Gastrocnemius medialis (tissue), 4 donors: ENCODE measurements around the gene PLEKHM2.

Experiments
- CTCF ChIP-seq, 5 experiments: fragments of 450-650 bp in 3 of 5; fragments of 200-600 bp in 2 of 5; sonication (generic) in 2 of 5; IDR thresholded peaks in 4 of 5; conservative IDR thresholded peaks in 1 of 5; 1 replicate in 4 of 5; 2 replicates in 1 of 5; pipeline ENCODE4 v1.5.1; 2016 to 2019; ENCODE audit warnings: antibody characterized with exemption in 5 of 5, mild to moderate bottlenecking in 3 of 5, moderate library complexity in 3 of 5
- POLR2A ChIP-seq, 2 donors: fragments of 450-650 bp; IDR thresholded peaks; one replicate each; pipeline ENCODE4 v1.6.1; 2017; ENCODE audit warnings: antibody characterized with exemption in 2 of 2, mild to moderate bottlenecking in 2 of 2, moderate library complexity in 2 of 2

GRCh38 chr1:15755646-15756040, 71.5 kb downstream of the PLEKHM2 start:
- TF ChIP-seq POLR2A (IDR thresholded peaks at IDR 0.05) (no peak), CTCF (IDR thresholded peaks at IDR 0.05 in 4 of 5, conservative IDR thresholded peaks at IDR 0.05 in 1 of 5) (no peak)
